Trophoblast cell (in vitro differentiated cells and primary cell): Measurements from ENCODE around the gene LANCL2.

Source experiments
- DNase-seq, 2 donors: peaks; one replicate each; pipeline ENCODE4 v3.0.0-alpha.2; 2016
- H2AFZ ChIP-seq: 2 replicates; pipeline ENCODE4 v1.6.1; 2013; ENCODE audit warnings: low read length, moderate library complexity, mild to moderate bottlenecking; ENCODE audit not compliant: insufficient read depth, poor library complexity
- H2AK5ac ChIP-seq: 2 replicates; pipeline ENCODE4 v1.6.1; 2013; ENCODE audit warnings: mild to moderate bottlenecking, low read length
- H2BK120ac ChIP-seq: 2 replicates; pipeline ENCODE4 v1.6.1; 2013; ENCODE audit warnings: low read length, mild to moderate bottlenecking, moderate library complexity; ENCODE audit not compliant: insufficient read depth, poor library complexity
- H2BK12ac ChIP-seq: 2 replicates; pipeline ENCODE4 v1.6.1; 2013; ENCODE audit warnings: mild to moderate bottlenecking, low read length, moderate library complexity
- H2BK5ac ChIP-seq: 2 replicates; pipeline ENCODE4 v1.6.1; 2013; ENCODE audit warnings: low read length, low read depth, moderate library complexity, mild to moderate bottlenecking; ENCODE audit not compliant: poor library complexity
- H3K14ac ChIP-seq: 2 replicates; pipeline ENCODE4 v1.6.1; 2013; ENCODE audit warnings: mild to moderate bottlenecking, low read length
- H3K18ac ChIP-seq: 2 replicates; pipeline ENCODE4 v1.6.1; 2013; ENCODE audit warnings: mild to moderate bottlenecking, low read length
- H3K23ac ChIP-seq: 2 replicates; pipeline ENCODE4 v1.6.1; 2013; ENCODE audit warnings: low read length
- H3K27ac ChIP-seq: 2 replicates; pipeline ENCODE4 v1.5.1; 2013; ENCODE audit warnings: low read depth, mild to moderate bottlenecking, inconsistent platforms, low read length, moderate library complexity
- H3K27me3 ChIP-seq: 2 replicates; pipeline ENCODE4 v1.6.1; 2013; ENCODE audit warnings: inconsistent platforms, mild to moderate bottlenecking, low read length, moderate library complexity; ENCODE audit not compliant: insufficient read depth
- H3K36me3 ChIP-seq, 2 experiments: 1 replicate in 1 of 2; 2 replicates in 1 of 2; pipeline ENCODE4 v1.6.1; 2013; ENCODE audit warnings: low read length in 2 of 2, mild to moderate bottlenecking in 2 of 2, moderate library complexity in 1 of 2; ENCODE audit not compliant: insufficient read depth in 2 of 2, control insufficient read depth in 1 of 2
- H3K4ac ChIP-seq: 2 replicates; pipeline ENCODE4 v1.6.1; 2013; ENCODE audit warnings: low read depth, mild to moderate bottlenecking, low read length, moderate library complexity
- H3K4me1 ChIP-seq, 2 experiments: 1 replicate in 1 of 2; 2 replicates in 1 of 2; pipeline ENCODE4 v1.6.1; 2013; ENCODE audit warnings: low read length in 2 of 2, mild to moderate bottlenecking in 2 of 2, moderate library complexity in 1 of 2; ENCODE audit not compliant: insufficient read depth in 2 of 2, control insufficient read depth in 1 of 2
- H3K4me2 ChIP-seq: 2 replicates; pipeline ENCODE4 v1.6.1; 2013; ENCODE audit warnings: inconsistent platforms, mild to moderate bottlenecking, low read length, moderate library complexity
- H3K4me3 ChIP-seq: 2 replicates; pipeline ENCODE4 v1.5.1; 2013; ENCODE audit warnings: mild to moderate bottlenecking, low read depth, low read length, inconsistent platforms
- H3K79me1 ChIP-seq: one replicate; pipeline ENCODE4 v1.6.1; 2013; ENCODE audit warnings: low read length
- H3K79me2 ChIP-seq: 2 replicates; pipeline ENCODE4 v1.6.1; 2013; ENCODE audit warnings: low read length, mild to moderate bottlenecking; ENCODE audit not compliant: control insufficient read depth, insufficient read depth, poor library complexity
- H3K9ac ChIP-seq: 2 replicates; pipeline ENCODE4 v1.6.1; 2013; ENCODE audit warnings: mild to moderate bottlenecking, low read length
- H3K9me3 ChIP-seq: 2 replicates; pipeline ENCODE4 v1.6.1; 2013; ENCODE audit warnings: low read depth, mild to moderate bottlenecking, control low read depth, inconsistent platforms, low read length; ENCODE audit not compliant: insufficient read depth
- H4K12ac ChIP-seq: 2 replicates; pipeline ENCODE4 v1.6.1; 2013; ENCODE audit warnings: low read depth, mild to moderate bottlenecking, low read length, moderate library complexity
- H4K8ac ChIP-seq: 2 replicates; pipeline ENCODE4 v1.6.1; 2013; ENCODE audit warnings: low read depth, mild to moderate bottlenecking, low read length, moderate library complexity
- H4K91ac ChIP-seq: one replicate; pipeline ENCODE4 v1.6.1; 2013; ENCODE audit warnings: low read depth, mild to moderate bottlenecking, low read length, moderate library complexity
- WGBS: extraction: QIAGEN DNeasy Blood & Tissue Kit; methylation state at CpG from one replicate; pipeline ENCODE4 v1.1.7; 2013; ENCODE audit warnings: missing lambda C conversion rate; ENCODE audit not compliant: insufficient read length, insufficient coverage; ENCODE audit errors: extremely low coverage; 5-methylcytosine and 5-hydroxymethylcytosine counted together

The LANCL2 gene

GRCh38 chr7:55441002-55441401, 75.9 kb downstream of the LANCL2 start:
- no peak overlapping the region for H2BK120ac ChIP-seq
- no peak overlapping the region for H2AFZ ChIP-seq
- no CpG with 5 or more reads among the region's 5 CpGs for WGBS
- H3K9ac ChIP-seq: no peak overlapping the region
- H3K18ac ChIP-seq: no peak overlapping the region
- H3K79me2 ChIP-seq: no peaks in the 10 kb centered on the region
- no peak overlapping the region for H3K14ac ChIP-seq
- no peak overlapping the region for H3K4me3 ChIP-seq
- H3K9me3 ChIP-seq: peaks cover 2% of the 10 kb centered on the region
- no peak overlapping the region for H3K23ac ChIP-seq
- no peak overlapping the region for H3K4ac ChIP-seq
- no peak for DNase-seq
- no peaks in the 10 kb centered on the region for H3K79me1 ChIP-seq
- H2BK12ac ChIP-seq: no peak overlapping the region
- H4K12ac ChIP-seq: no peak overlapping the region
- no peaks in the 10 kb centered on the region for H3K36me3 ChIP-seq
- no peak overlapping the region for H2AK5ac ChIP-seq
- H3K4me1 ChIP-seq: no peaks in the 10 kb centered on the region
- no peak overlapping the region for H3K4me2 ChIP-seq
- H2BK5ac ChIP-seq: no peak overlapping the region
- H3K27ac ChIP-seq: no peak overlapping the region
- no peak overlapping the region for H4K91ac ChIP-seq
- H4K8ac ChIP-seq: no peak overlapping the region
- no peaks in the 10 kb centered on the region for H3K27me3 ChIP-seq

- H2BK5ac ChIP-seq: no peak overlapping the region
- H3K14ac ChIP-seq: no peak overlapping the region
- no peak overlapping the region for H4K91ac ChIP-seq
- H2AK5ac ChIP-seq: no peak overlapping the region
- no peak overlapping the region for H2BK12ac ChIP-seq
- no peak overlapping the region for H3K4ac ChIP-seq
- H3K79me2 ChIP-seq: no peaks in the 10 kb centered on the region
- H2AFZ ChIP-seq: no peak overlapping the region
- H3K27ac ChIP-seq: no peak overlapping the region
- H3K27me3 ChIP-seq: no peaks in the 10 kb centered on the region
- H3K23ac ChIP-seq: no peak overlapping the region
- H4K8ac ChIP-seq: no peak overlapping the region
- H3K9ac ChIP-seq: no peak overlapping the region
- no peaks in the 10 kb centered on the region for H3K79me1 ChIP-seq
- no peak overlapping the region for H3K4me2 ChIP-seq
- H3K4me3 ChIP-seq: no peak overlapping the region
- no peak overlapping the region for H2BK120ac ChIP-seq
- H3K4me1 ChIP-seq: no peaks in the 10 kb centered on the region
- DNase-seq: no peak
- no peak overlapping the region for H3K18ac ChIP-seq
- no peak overlapping the region for H4K12ac ChIP-seq
- no CpG with 5 or more reads among the region's 7 CpGs for WGBS
- no peaks in the 10 kb centered on the region for H3K36me3 ChIP-seq
- peaks cover 2% of the 10 kb centered on the region for H3K9me3 ChIP-seq
Observed at GRCh38 chr7:55441774-55442522, 76.8 kb downstream of the LANCL2 start.

- Histone ChIP-seq H3K4me2 (no peak overlapping the region), H2AK5ac (no peak overlapping the region), H3K4ac (no peak overlapping the region), H3K9ac (no peak overlapping the region), H3K27me3 (no peaks in the 10 kb centered on the region), H2BK12ac (no peak overlapping the region), H3K23ac (no peak overlapping the region), H4K91ac (no peak overlapping the region), H3K27ac (no peak overlapping the region), H3K79me2 (no peaks in the 10 kb centered on the region), H2AFZ (no peak overlapping the region), H3K4me3 (no peak overlapping the region), H3K4me1 (no peaks in the 10 kb centered on the region), H2BK5ac (no peak overlapping the region), H3K9me3 (no peaks in the 10 kb centered on the region), H3K18ac (no peak overlapping the region), H3K36me3 (no peaks in the 10 kb centered on the region), H2BK120ac (no peak overlapping the region), H4K8ac (no peak overlapping the region), H3K14ac (no peak overlapping the region), H3K79me1 (no peaks in the 10 kb centered on the region), H4K12ac (no peak overlapping the region)
- no peak for DNase-seq
- no CpG with 5 or more reads among the region's 1 CpG for WGBS
Observed at GRCh38 chr7:55444786-55445185, 79.6 kb downstream of the LANCL2 start.

GRCh38 chr7:55448526-55448925, 83.4 kb downstream of the LANCL2 start:
- H3K79me2 ChIP-seq: no peaks in the 10 kb centered on the region
- no peak overlapping the region for H3K4me3 ChIP-seq
- H3K4me1 ChIP-seq: no peaks in the 10 kb centered on the region
- no peak overlapping the region for H2AK5ac ChIP-seq
- H3K18ac ChIP-seq: no peak overlapping the region
- H4K8ac ChIP-seq: no peak overlapping the region
- no peak overlapping the region for H2BK12ac ChIP-seq
- H2BK120ac ChIP-seq: no peak overlapping the region
- H3K27me3 ChIP-seq: no peaks in the 10 kb centered on the region
- no peak overlapping the region for H2AFZ ChIP-seq
- no peaks in the 10 kb centered on the region for H3K36me3 ChIP-seq
- H4K12ac ChIP-seq: no peak overlapping the region
- no peak for DNase-seq
- no peak overlapping the region for H2BK5ac ChIP-seq
- no peak overlapping the region for H3K23ac ChIP-seq
- H3K79me1 ChIP-seq: no peaks in the 10 kb centered on the region
- H3K4me2 ChIP-seq: no peak overlapping the region
- H3K9me3 ChIP-seq: no peaks in the 10 kb centered on the region
- H3K14ac ChIP-seq: no peak overlapping the region
- no CpG with 5 or more reads among the region's 22 CpGs for WGBS
- H4K91ac ChIP-seq: no peak overlapping the region
- no peak overlapping the region for H3K4ac ChIP-seq
- no peak overlapping the region for H3K27ac ChIP-seq
- no peak overlapping the region for H3K9ac ChIP-seq
